Measurements from ENCODE around the gene AGXT2. TPM values are rescaled to one million over a fixed set of nuclear protein-coding genes. Genes with fewer than 3 reads are reported as not detected.

AGXT2 gene
- total RNA-seq, 1 donor from 2014 or later, result not detected

- TF ChIP-seq CTCF (IDR thresholded peaks at IDR 0.05; ENCODE audit: unreplicated experiment), result no peak
- Mint-ChIP-seq H3K4me1 (ENCODE audit: unreplicated experiment) (peaks cover 10% of the 10 kb centered on the region), H3K27ac (ENCODE audit: unreplicated experiment) (no peak overlapping the region), H3K27me3 (ENCODE audit: unreplicated experiment) (peaks cover 4% of the 10 kb centered on the region), H3K9me3 (ENCODE audit: unreplicated experiment) (no peaks in the 10 kb centered on the region), H3K4me3 (ENCODE audit: unreplicated experiment) (no peak overlapping the region), H3K36me3 (ENCODE audit: low read depth, unreplicated experiment) (no peaks in the 10 kb centered on the region)
- no peak for DNase-seq (ENCODE audit: low spot score)
Observed at GRCh38 chr5:35092703-35093102, 45.0 kb upstream of the AGXT2 start.

GRCh38 chr5:35091704-35092103, 44.0 kb upstream of the AGXT2 start:
- no peak for TF ChIP-seq CTCF (IDR thresholded peaks at IDR 0.05; ENCODE audit: unreplicated experiment)
- peaks cover 5% of the 10 kb centered on the region for H3K27me3 Mint-ChIP-seq (ENCODE audit: unreplicated experiment)
- no peaks in the 10 kb centered on the region for H3K36me3 Mint-ChIP-seq (ENCODE audit: low read depth, unreplicated experiment)
- H3K4me3 Mint-ChIP-seq (ENCODE audit: unreplicated experiment), result no peak overlapping the region
- H3K9me3 Mint-ChIP-seq (ENCODE audit: unreplicated experiment), result no peaks in the 10 kb centered on the region
- peaks cover 10% of the 10 kb centered on the region for H3K4me1 Mint-ChIP-seq (ENCODE audit: unreplicated experiment)
- H3K27ac Mint-ChIP-seq (ENCODE audit: unreplicated experiment), result no peak overlapping the region
- no peak for DNase-seq (ENCODE audit: low spot score)

GRCh38 chr5:35089334-35090314, 41.9 kb upstream of the AGXT2 start:
- peaks cover 10% of the 10 kb centered on the region for H3K4me1 Mint-ChIP-seq (ENCODE audit: unreplicated experiment)
- no peak overlapping the region for H3K4me3 Mint-ChIP-seq (ENCODE audit: unreplicated experiment)
- H3K27ac Mint-ChIP-seq (ENCODE audit: unreplicated experiment), result no peak overlapping the region
- H3K36me3 Mint-ChIP-seq (ENCODE audit: low read depth, unreplicated experiment), result no peaks in the 10 kb centered on the region
- peaks cover 6% of the 10 kb centered on the region for H3K27me3 Mint-ChIP-seq (ENCODE audit: unreplicated experiment)
- DNase-seq (ENCODE audit: low spot score), result peak; percentile 68
- no peaks in the 10 kb centered on the region for H3K9me3 Mint-ChIP-seq (ENCODE audit: unreplicated experiment)
- peak; percentile 64 for TF ChIP-seq CTCF (IDR thresholded peaks at IDR 0.05; ENCODE audit: unreplicated experiment)

GRCh38 chr5:35087991-35088390, 40.2 kb upstream of the AGXT2 start:
- Mint-ChIP-seq H3K4me3 (ENCODE audit: unreplicated experiment) (no peak overlapping the region), H3K9me3 (ENCODE audit: unreplicated experiment) (no peaks in the 10 kb centered on the region), H3K36me3 (ENCODE audit: low read depth, unreplicated experiment) (no peaks in the 10 kb centered on the region), H3K27ac (ENCODE audit: unreplicated experiment) (no peak overlapping the region), H3K27me3 (ENCODE audit: unreplicated experiment) (peaks cover 2% of the 10 kb centered on the region), H3K4me1 (ENCODE audit: unreplicated experiment) (peaks cover 10% of the 10 kb centered on the region)
- no peak for DNase-seq (ENCODE audit: low spot score)
- no peak for TF ChIP-seq CTCF (IDR thresholded peaks at IDR 0.05; ENCODE audit: unreplicated experiment)

- Mint-ChIP-seq H3K27me3 (ENCODE audit: unreplicated experiment) (peaks cover 2% of the 10 kb centered on the region), H3K4me1 (ENCODE audit: unreplicated experiment) (no peaks in the 10 kb centered on the region), H3K4me3 (ENCODE audit: unreplicated experiment) (no peak overlapping the region)
Observed at GRCh38 chr5:35083150-35083549, 35.4 kb upstream of the AGXT2 start.

More at GRCh38 chr5:35083150-35083549, 35.4 kb upstream of the AGXT2 start:
- no peak for DNase-seq (ENCODE audit: low spot score)
- TF ChIP-seq CTCF (IDR thresholded peaks at IDR 0.05; ENCODE audit: unreplicated experiment), result no peak
- Mint-ChIP-seq H3K36me3 (ENCODE audit: low read depth, unreplicated experiment) (no peaks in the 10 kb centered on the region), H3K9me3 (ENCODE audit: unreplicated experiment) (no peaks in the 10 kb centered on the region), H3K27ac (ENCODE audit: unreplicated experiment) (no peak overlapping the region)

Data from endothelial cell (in vitro differentiated cells).